ENCODE measurements around the gene RLN3. TPM values are rescaled to one million over a fixed set of nuclear protein-coding genes. Genes with fewer than 3 reads are reported as not detected.
"Not testable (repeated sequence)": the region's sequence is repeated elsewhere in the genome, so short reads cannot be mapped to it uniquely, and the experiment has no call there.

The RLN3 gene
- total and polyA plus RNA-seq, 2 donors from 2014 or later = not detected

DNA sequence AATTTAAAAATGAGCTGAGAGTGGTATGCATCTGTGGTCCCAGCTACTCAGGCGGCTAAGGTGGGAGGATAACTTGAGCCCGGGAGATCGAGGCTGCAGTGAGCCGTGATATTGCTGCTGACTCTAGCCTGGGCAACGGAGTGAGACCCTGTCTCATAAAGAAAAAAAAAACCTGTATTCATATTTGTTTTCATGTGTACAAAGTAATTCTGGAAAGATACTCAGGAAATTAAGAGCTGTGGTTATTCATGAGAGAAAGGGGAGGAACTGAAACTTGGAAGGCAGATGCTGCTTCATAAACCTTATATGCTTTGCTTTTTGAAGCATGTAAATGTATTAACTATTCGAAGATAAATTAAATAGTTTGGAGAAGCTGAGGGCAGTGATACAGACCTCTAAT lies 8.8 kb upstream of the RLN3 start:
- Histone ChIP-seq H3K4me3 (ENCODE audit: low read length in 3 of 3) (no peak overlapping the region), H3K36me3 (ENCODE audit: control insufficient read depth in 2 of 3, insufficient read depth in 3 of 3, low read length in 3 of 3) (no peaks in the 10 kb centered on the region), H3K27me3 (ENCODE audit: control insufficient read depth, insufficient read depth, low read length) (no peaks in the 10 kb centered on the region), H3K9me3 (ENCODE audit: control insufficient read depth in 2 of 3, insufficient read depth in 1 of 3, low read length in 3 of 3) (no peaks in the 10 kb centered on the region), H3K4me1 (ENCODE audit: control insufficient read depth in 2 of 3, insufficient read depth in 2 of 3, low read depth in 1 of 3, low read length in 3 of 3) (peaks cover 0 to 5% (median 0%) of the 10 kb centered on the region in 3 donors), H3K27ac (ENCODE audit: low read depth in 2 of 2, low read length in 2 of 2) (no peak overlapping the region), H3K9ac (ENCODE audit: low read length in 3 of 3) (no peak overlapping the region)
- TF ChIP-seq, protein P1, sequence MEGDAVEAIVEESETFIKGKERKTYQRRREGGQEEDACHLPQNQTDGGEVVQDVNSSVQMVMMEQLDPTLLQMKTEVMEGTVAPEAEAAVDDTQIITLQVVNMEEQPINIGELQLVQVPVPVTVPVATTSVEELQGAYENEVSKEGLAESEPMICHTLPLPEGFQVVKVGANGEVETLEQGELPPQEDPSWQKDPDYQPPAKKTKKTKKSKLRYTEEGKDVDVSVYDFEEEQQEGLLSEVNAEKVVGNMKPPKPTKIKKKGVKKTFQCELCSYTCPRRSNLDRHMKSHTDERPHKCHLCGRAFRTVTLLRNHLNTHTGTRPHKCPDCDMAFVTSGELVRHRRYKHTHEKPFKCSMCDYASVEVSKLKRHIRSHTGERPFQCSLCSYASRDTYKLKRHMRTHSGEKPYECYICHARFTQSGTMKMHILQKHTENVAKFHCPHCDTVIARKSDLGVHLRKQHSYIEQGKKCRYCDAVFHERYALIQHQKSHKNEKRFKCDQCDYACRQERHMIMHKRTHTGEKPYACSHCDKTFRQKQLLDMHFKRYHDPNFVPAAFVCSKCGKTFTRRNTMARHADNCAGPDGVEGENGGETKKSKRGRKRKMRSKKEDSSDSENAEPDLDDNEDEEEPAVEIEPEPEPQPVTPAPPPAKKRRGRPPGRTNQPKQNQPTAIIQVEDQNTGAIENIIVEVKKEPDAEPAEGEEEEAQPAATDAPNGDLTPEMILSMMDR (IDR thresholded peaks at IDR 0.05; ENCODE audit: borderline replicate concordance, extremely low read depth, insufficient read depth) = no peak
- intact Hi-C loops (cut with DNase I) = no loop called here
- FAIRE-seq (no peak), DNase-seq (peak in 2 of 5 donors; percentile 25 to 41)

DNA sequence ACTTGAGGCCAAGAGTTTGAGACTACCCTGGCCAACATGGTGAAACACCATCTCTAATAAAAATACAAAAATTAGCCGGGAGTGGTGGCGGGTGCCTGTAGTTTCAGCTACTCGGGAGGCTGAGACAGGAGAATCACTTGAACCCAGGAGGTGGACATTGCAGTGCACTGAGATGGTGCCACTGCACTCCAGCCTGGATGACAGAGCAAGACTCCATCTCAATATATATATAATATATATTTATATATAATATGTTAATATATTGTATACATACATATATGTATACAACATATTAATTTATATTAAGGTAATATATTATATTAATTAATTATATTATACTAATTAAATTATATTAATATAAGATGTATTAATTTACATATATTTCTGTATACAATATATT lies 8.2 kb upstream of the RLN3 start:
- intact Hi-C loops (cut with DNase I); H3K27ac ChIP-seq (ENCODE audit: low read depth in 2 of 2, low read length in 2 of 2); H3K4me1 ChIP-seq (ENCODE audit: control insufficient read depth in 2 of 3, insufficient read depth in 2 of 3, low read depth in 1 of 3, low read length in 3 of 3): not testable (repeated sequence)

DNA sequence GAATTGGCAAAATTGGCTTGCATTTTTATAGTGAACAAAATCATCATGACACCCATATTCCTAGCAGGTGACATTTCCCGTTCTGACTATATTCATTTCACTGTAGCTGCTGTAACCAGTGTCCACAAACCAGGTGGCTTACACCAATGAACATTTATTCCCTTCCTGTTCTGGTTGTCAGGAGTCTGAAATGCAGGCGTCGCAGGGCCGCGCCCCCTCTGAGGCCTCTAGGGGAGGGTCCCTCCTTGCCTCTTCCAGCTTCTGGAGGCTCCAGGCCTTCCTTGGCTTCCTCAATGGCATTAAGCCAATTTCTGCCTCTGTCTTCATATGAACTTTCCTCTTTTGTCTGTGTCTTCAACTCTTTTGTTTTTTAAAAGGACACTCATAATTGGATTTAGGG lies 6.5 kb upstream of the RLN3 start:
- no peak overlapping the region for H3K9ac ChIP-seq (ENCODE audit: low read length in 3 of 3)
- H3K4me3 ChIP-seq (ENCODE audit: low read length in 3 of 3) = no peak overlapping the region
- H3K27me3 ChIP-seq (ENCODE audit: control insufficient read depth, insufficient read depth, low read length) = no peaks in the 10 kb centered on the region
- DNase-seq = peak in 2 of 5 donors; percentile 39 to 63
- intact Hi-C loops (cut with DNase I) = no loop called here
- no peaks in the 10 kb centered on the region for H3K9me3 ChIP-seq (ENCODE audit: control insufficient read depth in 2 of 3, insufficient read depth in 1 of 3, low read length in 3 of 3)
- TF ChIP-seq, protein P1 (IDR thresholded peaks at IDR 0.05; ENCODE audit: borderline replicate concordance, extremely low read depth, insufficient read depth) = no peak
- no peaks in the 10 kb centered on the region for H3K36me3 ChIP-seq (ENCODE audit: control insufficient read depth in 2 of 3, insufficient read depth in 3 of 3, low read length in 3 of 3)
- no peak overlapping the region for H3K27ac ChIP-seq (ENCODE audit: low read depth in 2 of 2, low read length in 2 of 2)
- no peak for FAIRE-seq
- peaks cover 0 to 5% (median 0%) of the 10 kb centered on the region in 3 donors for H3K4me1 ChIP-seq (ENCODE audit: control insufficient read depth in 2 of 3, insufficient read depth in 2 of 3, low read depth in 1 of 3, low read length in 3 of 3)

More for the DNA sequence above, 8.2 kb upstream of the RLN3 start:
- H3K9ac ChIP-seq (ENCODE audit: low read length in 3 of 3); H3K9me3 ChIP-seq (ENCODE audit: control insufficient read depth in 2 of 3, insufficient read depth in 1 of 3, low read length in 3 of 3); H3K36me3 ChIP-seq (ENCODE audit: control insufficient read depth in 2 of 3, insufficient read depth in 3 of 3, low read length in 3 of 3); H3K4me3 ChIP-seq (ENCODE audit: low read length in 3 of 3); FAIRE-seq; H3K27me3 ChIP-seq (ENCODE audit: control insufficient read depth, insufficient read depth, low read length); DNase-seq: not testable (repeated sequence)

DNA sequence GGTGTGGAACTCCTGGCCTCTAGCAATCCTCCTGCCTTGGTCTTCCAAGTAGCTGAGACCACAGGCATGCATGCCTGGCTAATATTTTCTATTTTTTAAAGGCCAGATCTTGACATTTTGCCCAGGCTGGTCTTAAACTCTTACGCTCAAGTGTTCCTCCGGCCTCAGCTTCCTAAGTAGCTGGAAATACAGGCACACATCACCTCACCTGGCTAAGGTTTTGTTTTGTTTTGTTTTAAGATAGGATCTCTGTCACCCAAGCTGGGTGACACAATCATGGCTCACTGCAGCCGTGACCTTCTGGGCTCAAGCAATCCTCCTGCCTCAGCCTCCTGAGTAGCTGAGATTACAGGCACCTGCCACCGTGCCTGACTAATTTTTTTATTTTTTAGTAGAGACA lies 5.5 kb upstream of the RLN3 start:
- Histone ChIP-seq H3K27me3 (ENCODE audit: control insufficient read depth, insufficient read depth, low read length) (no peaks in the 10 kb centered on the region), H3K27ac (ENCODE audit: low read depth in 2 of 2, low read length in 2 of 2) (no peak overlapping the region), H3K9ac (ENCODE audit: low read length in 3 of 3) (no peak overlapping the region), H3K4me3 (ENCODE audit: low read length in 3 of 3) (no peak overlapping the region), H3K9me3 (ENCODE audit: control insufficient read depth in 2 of 3, insufficient read depth in 1 of 3, low read length in 3 of 3) (no peaks in the 10 kb centered on the region), H3K36me3 (ENCODE audit: control insufficient read depth in 2 of 3, insufficient read depth in 3 of 3, low read length in 3 of 3) (no peaks in the 10 kb centered on the region), H3K4me1 (ENCODE audit: control insufficient read depth in 2 of 3, insufficient read depth in 2 of 3, low read depth in 1 of 3, low read length in 3 of 3) (peaks cover 0 to 5% (median 0%) of the 10 kb centered on the region in 3 donors)
- intact Hi-C loops (cut with DNase I) = no loop called here
- TF ChIP-seq, protein P1 (IDR thresholded peaks at IDR 0.05; ENCODE audit: borderline replicate concordance, extremely low read depth, insufficient read depth) = no peak
- no peak for DNase-seq
- FAIRE-seq = no peak
